ENCODE data around the gene SNX27. TPM values are rescaled to one million over a fixed set of nuclear protein-coding genes. Genes with fewer than 3 reads are reported as not detected.

The SNX27 gene
- total and polyA plus RNA-seq, 2 donors (not counting 1 experiment from before 2014, with no cell fraction given), result 13.5 to 45.6 TPM

DNA sequence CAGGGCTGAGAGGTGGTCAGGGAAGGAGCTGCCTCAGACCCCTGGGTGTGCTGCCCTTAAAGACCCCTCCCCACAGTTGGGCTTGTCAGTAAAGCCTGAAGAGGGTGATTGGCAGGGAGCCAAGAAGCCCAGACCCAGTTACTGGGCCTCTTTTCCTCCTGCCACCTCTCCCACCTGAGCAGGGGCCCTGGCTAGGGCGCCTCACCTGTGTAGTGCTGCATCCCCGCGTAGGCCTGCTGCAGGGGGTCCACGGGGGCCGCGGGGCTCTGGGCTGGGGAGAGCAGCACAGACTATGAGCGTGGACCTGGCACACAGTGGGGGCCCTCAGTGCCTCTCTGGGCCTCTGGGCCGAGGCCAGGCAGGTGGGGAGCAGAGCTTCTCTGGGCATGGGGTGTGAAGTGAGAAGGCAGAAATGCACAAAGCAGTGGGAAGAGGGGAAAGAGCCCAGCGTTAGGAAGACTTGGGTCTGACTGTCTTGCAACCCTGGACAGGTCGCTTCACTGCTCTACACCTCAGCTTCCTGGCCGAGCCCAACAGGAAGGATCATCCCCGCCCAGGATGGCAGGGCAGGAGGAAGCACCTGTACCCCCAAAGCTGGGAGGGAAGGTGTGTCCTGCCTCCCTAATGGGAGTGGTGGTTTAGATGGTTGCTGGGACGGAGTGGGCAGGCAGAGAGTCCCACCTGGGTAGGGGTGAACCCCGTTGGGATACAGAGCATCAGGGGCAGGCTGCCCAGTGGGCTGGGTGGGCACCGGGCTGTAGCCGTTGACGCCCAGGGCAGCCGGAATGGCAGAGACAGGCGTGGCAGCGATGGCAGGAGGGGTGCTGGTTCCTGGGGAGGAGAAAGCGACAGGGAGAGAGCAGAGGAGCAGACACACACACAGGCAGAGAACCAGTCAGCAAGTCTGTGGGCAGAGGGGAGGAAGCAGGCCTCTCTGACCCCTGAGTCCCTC lies 94.9 kb downstream of the SNX27 start:
- H3K4me1 ChIP-seq (ENCODE audit: control insufficient read depth in 2 of 2, insufficient read depth in 2 of 2, low read length in 2 of 2), result no peaks in the 10 kb centered on the region
- H3K4me2 ChIP-seq (replicated peaks; ENCODE audit: low read depth, low read length, poor library complexity, severe bottlenecking), result no peak overlapping the region
- no peak for ATAC-seq (ENCODE audit: low read depth)
- no peaks in the 10 kb centered on the region for H4K20me1 ChIP-seq (ENCODE audit: control insufficient read depth, insufficient read depth, low read length, poor library complexity, severe bottlenecking)
- no peak for DNase-seq
- CTCF ChIA-PET, result interaction anchor here (1.6 kb wide), 1 partner anchor 8 kb away, joined by 3 read pairs; no protein-coding TSS in a partner anchor
- H3K27me3 ChIP-seq (replicated peaks in 1 of 4; ENCODE audit: control extremely low read depth in 1 of 4, control insufficient read depth in 3 of 4, insufficient read depth in 4 of 4, low read length in 3 of 4), result peaks cover 0 to 5% (median 0%) of the 10 kb centered on the region in 4 experiments
- Mint-ChIP-seq H3K27me3 (peaks cover 4% of the 10 kb centered on the region), H3K9me3 (ENCODE audit: insufficient read depth) (no peaks in the 10 kb centered on the region), H3K27ac (no peak overlapping the region), H3K4me1 (no peaks in the 10 kb centered on the region), H3K4me3 (no peak overlapping the region)
- no peaks in the 10 kb centered on the region for H3K9me3 ChIP-seq (ENCODE audit: control extremely low read depth in 1 of 3, control insufficient read depth in 2 of 3, insufficient read depth in 1 of 3, low read length in 2 of 3)
- TF ChIP-seq EZH2 (IDR thresholded peaks at IDR 0.05; ENCODE audit: borderline replicate concordance, insufficient read depth, low read depth, low read length, poor library complexity, severe bottlenecking), result no peak
- TF ChIP-seq, protein P1, sequence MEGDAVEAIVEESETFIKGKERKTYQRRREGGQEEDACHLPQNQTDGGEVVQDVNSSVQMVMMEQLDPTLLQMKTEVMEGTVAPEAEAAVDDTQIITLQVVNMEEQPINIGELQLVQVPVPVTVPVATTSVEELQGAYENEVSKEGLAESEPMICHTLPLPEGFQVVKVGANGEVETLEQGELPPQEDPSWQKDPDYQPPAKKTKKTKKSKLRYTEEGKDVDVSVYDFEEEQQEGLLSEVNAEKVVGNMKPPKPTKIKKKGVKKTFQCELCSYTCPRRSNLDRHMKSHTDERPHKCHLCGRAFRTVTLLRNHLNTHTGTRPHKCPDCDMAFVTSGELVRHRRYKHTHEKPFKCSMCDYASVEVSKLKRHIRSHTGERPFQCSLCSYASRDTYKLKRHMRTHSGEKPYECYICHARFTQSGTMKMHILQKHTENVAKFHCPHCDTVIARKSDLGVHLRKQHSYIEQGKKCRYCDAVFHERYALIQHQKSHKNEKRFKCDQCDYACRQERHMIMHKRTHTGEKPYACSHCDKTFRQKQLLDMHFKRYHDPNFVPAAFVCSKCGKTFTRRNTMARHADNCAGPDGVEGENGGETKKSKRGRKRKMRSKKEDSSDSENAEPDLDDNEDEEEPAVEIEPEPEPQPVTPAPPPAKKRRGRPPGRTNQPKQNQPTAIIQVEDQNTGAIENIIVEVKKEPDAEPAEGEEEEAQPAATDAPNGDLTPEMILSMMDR (IDR thresholded peaks at IDR 0.05), result no peak
- H3K4me3 ChIP-seq (ENCODE audit: control extremely low read depth in 1 of 5, extremely low read depth in 1 of 5, insufficient read depth in 1 of 5, low read depth in 2 of 5, low read length in 4 of 5), result no peak overlapping the region
- H3K27ac ChIP-seq (ENCODE audit: low read length in 2 of 2), result no peak overlapping the region
- H3K79me2 ChIP-seq (ENCODE audit: control insufficient read depth, insufficient read depth, low read length), result no peaks in the 10 kb centered on the region
- WGBS (ENCODE audit: insufficient coverage), result 66% methylated on average over 14 of the region's 21 CpGs
- POLR2A ChIA-PET, result no interaction called here
- H3K9ac ChIP-seq (ENCODE audit: low read length), result no peak overlapping the region
- H3K36me3 ChIP-seq (replicated peaks in 1 of 2; ENCODE audit: control extremely low read depth in 1 of 2, control insufficient read depth in 1 of 2, extremely low read depth in 1 of 2, insufficient read depth in 2 of 2, low read length in 1 of 2), result no peaks in the 10 kb centered on the region
- no peak overlapping the region for H2AFZ ChIP-seq (ENCODE audit: insufficient read depth, low read depth, low read length, poor library complexity, severe bottlenecking)
- intact Hi-C loops (cut with micrococcal nuclease), result no loop called here

DNA sequence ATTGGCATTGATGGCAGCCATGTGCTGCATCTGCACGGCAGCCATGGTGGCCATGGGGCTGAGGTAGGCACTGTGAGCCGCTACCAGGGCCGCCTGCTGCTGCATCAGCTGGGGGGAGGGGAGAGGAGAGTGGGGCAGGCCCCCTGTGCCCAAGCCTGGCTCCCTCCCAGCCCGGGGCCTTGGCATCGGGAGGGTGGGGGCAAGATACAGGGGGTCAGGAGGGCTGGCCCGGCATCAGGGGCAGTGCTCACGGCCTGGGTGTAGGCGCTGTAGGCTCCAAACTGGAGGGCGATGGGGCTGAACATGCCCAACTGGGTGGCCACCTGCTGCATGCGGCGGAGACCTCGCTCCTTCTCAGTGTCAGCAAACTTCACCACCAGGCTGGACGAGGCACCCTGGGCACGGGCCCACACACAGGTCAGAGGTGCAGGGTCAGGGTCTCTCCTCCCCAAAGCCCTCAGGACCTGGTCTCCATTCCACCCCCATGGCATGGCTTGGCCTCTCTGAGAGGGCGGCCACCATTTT lies 95.8 kb downstream of the SNX27 start:
- Histone ChIP-seq H3K36me3 (replicated peaks in 1 of 2; ENCODE audit: control extremely low read depth in 1 of 2, control insufficient read depth in 1 of 2, extremely low read depth in 1 of 2, insufficient read depth in 2 of 2, low read length in 1 of 2) (no peaks in the 10 kb centered on the region), H3K9ac (ENCODE audit: low read length) (no peak overlapping the region), H4K20me1 (ENCODE audit: control insufficient read depth, insufficient read depth, low read length, poor library complexity, severe bottlenecking) (no peaks in the 10 kb centered on the region), H3K9me3 (ENCODE audit: control extremely low read depth in 1 of 3, control insufficient read depth in 2 of 3, insufficient read depth in 1 of 3, low read length in 2 of 3) (no peaks in the 10 kb centered on the region), H3K4me2 (replicated peaks; ENCODE audit: low read depth, low read length, poor library complexity, severe bottlenecking) (no peak overlapping the region), H3K79me2 (ENCODE audit: control insufficient read depth, insufficient read depth, low read length) (no peaks in the 10 kb centered on the region), H3K27me3 (replicated peaks in 1 of 4; ENCODE audit: control extremely low read depth in 1 of 4, control insufficient read depth in 3 of 4, insufficient read depth in 4 of 4, low read length in 3 of 4) (peaks cover 0 to 5% (median 0%) of the 10 kb centered on the region in 4 experiments), H3K4me3 (ENCODE audit: control extremely low read depth in 1 of 5, extremely low read depth in 1 of 5, insufficient read depth in 1 of 5, low read depth in 2 of 5, low read length in 4 of 5) (no peak overlapping the region), H2AFZ (ENCODE audit: insufficient read depth, low read depth, low read length, poor library complexity, severe bottlenecking) (no peak overlapping the region), H3K4me1 (ENCODE audit: control insufficient read depth in 2 of 2, insufficient read depth in 2 of 2, low read length in 2 of 2) (no peaks in the 10 kb centered on the region), H3K27ac (ENCODE audit: low read length in 2 of 2) (no peak overlapping the region)
- H3K4me3 Mint-ChIP-seq, result no peak overlapping the region
- no peak for ATAC-seq (ENCODE audit: low read depth)
- POLR2A ChIA-PET, result no interaction called here
- H3K27me3 Mint-ChIP-seq, result peaks cover 12% of the 10 kb centered on the region
- H3K4me1 Mint-ChIP-seq, result no peaks in the 10 kb centered on the region
- no peak for DNase-seq
- intact Hi-C loops (cut with micrococcal nuclease), result no loop called here
- TF ChIP-seq, protein P1 (IDR thresholded peaks at IDR 0.05), result no peak
- TF ChIP-seq EZH2 (IDR thresholded peaks at IDR 0.05; ENCODE audit: borderline replicate concordance, insufficient read depth, low read depth, low read length, poor library complexity, severe bottlenecking), result no peak
- H3K27ac Mint-ChIP-seq, result no peak overlapping the region
- H3K9me3 Mint-ChIP-seq (ENCODE audit: insufficient read depth), result no peaks in the 10 kb centered on the region
- CTCF ChIA-PET, result no interaction called here
- WGBS (ENCODE audit: insufficient coverage), result 99% methylated on average over 14 of the region's 15 CpGs

Data from B cell (primary cell).